Caco-2 (cell line): ENCODE results near the gene RNASE7. TPM values are rescaled to one million over a fixed set of nuclear protein-coding genes. Genes with fewer than 3 reads are reported as not detected.
A peak's percentile ranks its signal among the peaks of the same experiment; 100 is the strongest.

Source experiments
- BruUV-seq: library from RNA; stranded (reverse); fragments of 400-500 nt; replicated peaks from 2 replicates; lab custom pipeline; 2021; lab: Mats Ljungman, UMichigan
- CTCF ChIA-PET: fragments of 300-600 bp; sonication (Branson Sonifier 250); formaldehyde crosslinking; loops from one replicate; lab custom pipeline; 2022; ENCODE audit warnings: antibody characterized with exemption; lab: Charles Lee
- POLR2A ChIA-PET: fragments of 300-600 bp; sonication (Branson Sonifier 250); formaldehyde crosslinking; loops from one replicate; lab custom pipeline; 2022; ENCODE audit warnings: antibody characterized with exemption; lab: Charles Lee
- DNase-seq, 2 experiments: peaks; one replicate each; pipeline versions ENCODE4 v3.0.0 to v3.0.0-alpha.2; 2020 to 2022
- H3K27me3 ChIP-seq: replicated peaks from 2 replicates; pipeline ENCODE4 v1.6.0; 2011; ENCODE audit warnings: low read length; ENCODE audit not compliant: control insufficient read depth, insufficient read depth
- H3K36me3 ChIP-seq: 2 replicates; pipeline ENCODE4 v1.5.1; 2011; ENCODE audit warnings: low read length; ENCODE audit not compliant: control insufficient read depth, insufficient read depth
- H3K4me1 ChIP-seq: fragments of 250-450 bp; sonication (Bioruptor Pico); 2 replicates; pipeline ENCODE4 v1.5.1; 2020; ENCODE audit warnings: mild to moderate bottlenecking
- H3K4me3 ChIP-seq: 2 replicates; pipeline ENCODE4 v1.5.1; 2011; ENCODE audit warnings: low read depth, mild to moderate bottlenecking, control low read depth, low read length
- H3K9me3 ChIP-seq: fragments of 250-450 bp; sonication (Bioruptor Pico); 2 replicates; pipeline ENCODE4 v1.5.1; 2020; ENCODE audit warnings: mild to moderate bottlenecking, moderate library complexity
- H3K27ac Mint-ChIP-seq: one replicate; pipeline ENCODE4 v1.8.0; 2022; ENCODE audit warnings: mixed read lengths; ENCODE audit not compliant: unreplicated experiment
- H3K27me3 Mint-ChIP-seq: one replicate; pipeline ENCODE4 v1.8.0; 2022; ENCODE audit warnings: mixed read lengths; ENCODE audit not compliant: insufficient read depth, unreplicated experiment
- H3K36me3 Mint-ChIP-seq: one replicate; pipeline ENCODE4 v1.8.0; 2022; ENCODE audit warnings: mild to moderate bottlenecking, mixed read lengths; ENCODE audit not compliant: insufficient read depth, unreplicated experiment
- H3K4me1 Mint-ChIP-seq: one replicate; pipeline ENCODE4 v1.8.0; 2022; ENCODE audit warnings: low read depth, mixed read lengths; ENCODE audit not compliant: unreplicated experiment
- H3K4me3 Mint-ChIP-seq: one replicate; pipeline ENCODE4 v1.8.0; 2022; ENCODE audit warnings: mild to moderate bottlenecking, moderate library complexity, mixed read lengths; ENCODE audit not compliant: unreplicated experiment
- H3K9me3 Mint-ChIP-seq: one replicate; pipeline ENCODE4 v1.8.0; 2022; ENCODE audit warnings: mixed read lengths; ENCODE audit not compliant: unreplicated experiment
- intact Hi-C: fragments of 100-400 bp; cut with micrococcal nuclease; formaldehyde crosslinking; loops from one replicate; pipeline ENCODE4 v1.10.0; 2022; ENCODE audit not compliant: unreplicated experiment
- total RNA-seq: library from RNA; stranded (reverse); gene quantifications from 2 replicates; pipeline ENCODE4 v1.2.3, GENCODE V29; 2022
- TF ChIP-seq, protein P1 (sequence below), 2 experiments: fragments of 200-600 bp in 1 of 2; IDR thresholded peaks; 1 replicate in 1 of 2; 2 replicates in 1 of 2; pipeline versions ENCODE4 v1.5.1 to v1.8.0; 2011 to 2022; ENCODE audit warnings: antibody characterized with exemption in 1 of 2, control low read depth in 1 of 2, inconsistent platforms in 1 of 2, low read depth in 1 of 2, low read length in 1 of 2, mild to moderate bottlenecking in 1 of 2, moderate library complexity in 1 of 2; ENCODE audit not compliant: insufficient read depth in 1 of 2, severe bottlenecking in 1 of 2, unreplicated experiment in 1 of 2

The RNASE7 gene
- total RNA-seq, 1 experiment from 2014 or later, result not detected

DNA sequence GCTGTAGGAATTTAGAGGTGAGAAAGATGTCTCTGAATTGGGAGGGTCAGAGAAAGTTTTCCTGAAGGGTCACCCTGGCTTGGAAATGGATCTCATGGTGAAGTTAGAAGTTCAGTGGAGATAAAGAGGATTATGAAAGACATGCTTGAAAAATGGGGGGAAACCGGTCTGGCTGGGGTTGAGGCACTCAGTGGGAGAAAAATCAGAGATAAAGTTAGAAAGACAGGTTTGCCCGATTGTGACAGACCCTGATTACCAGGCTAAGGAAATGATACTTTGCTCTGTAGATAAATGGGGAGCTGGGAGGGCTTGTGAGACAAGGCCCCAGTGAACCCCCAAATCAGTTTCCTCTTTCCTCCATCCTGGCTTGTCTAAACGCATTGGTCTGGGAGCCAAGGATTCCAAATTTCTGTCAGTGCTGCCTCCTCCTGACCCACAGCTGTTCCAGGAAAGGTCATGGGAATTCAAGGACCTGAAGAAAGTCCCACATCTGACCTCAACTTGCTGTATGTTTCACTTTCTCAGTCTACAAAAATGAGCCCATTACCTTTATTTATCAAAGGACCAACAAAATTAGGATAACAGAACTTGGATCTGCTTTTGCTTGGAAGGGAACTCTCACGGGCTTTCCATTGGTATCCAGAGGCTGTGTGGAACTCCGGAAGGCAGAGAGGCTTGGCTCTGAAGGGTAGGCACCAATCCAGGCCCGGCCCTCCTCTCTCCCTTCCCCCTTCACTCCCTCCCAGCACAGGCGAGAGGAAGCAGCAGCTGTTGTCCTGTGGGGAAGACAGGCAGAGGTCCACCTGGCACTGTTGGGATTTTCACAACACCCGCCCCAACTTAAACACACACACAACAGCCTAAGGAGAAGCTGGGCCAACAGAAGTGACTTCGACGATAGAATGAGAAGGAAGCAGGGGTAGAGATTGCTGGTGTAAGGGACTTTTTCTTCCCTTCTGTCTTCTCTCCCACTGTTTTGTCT, 3.4 kb upstream of the RNASE7 start:
- TF ChIP-seq, protein P1, sequence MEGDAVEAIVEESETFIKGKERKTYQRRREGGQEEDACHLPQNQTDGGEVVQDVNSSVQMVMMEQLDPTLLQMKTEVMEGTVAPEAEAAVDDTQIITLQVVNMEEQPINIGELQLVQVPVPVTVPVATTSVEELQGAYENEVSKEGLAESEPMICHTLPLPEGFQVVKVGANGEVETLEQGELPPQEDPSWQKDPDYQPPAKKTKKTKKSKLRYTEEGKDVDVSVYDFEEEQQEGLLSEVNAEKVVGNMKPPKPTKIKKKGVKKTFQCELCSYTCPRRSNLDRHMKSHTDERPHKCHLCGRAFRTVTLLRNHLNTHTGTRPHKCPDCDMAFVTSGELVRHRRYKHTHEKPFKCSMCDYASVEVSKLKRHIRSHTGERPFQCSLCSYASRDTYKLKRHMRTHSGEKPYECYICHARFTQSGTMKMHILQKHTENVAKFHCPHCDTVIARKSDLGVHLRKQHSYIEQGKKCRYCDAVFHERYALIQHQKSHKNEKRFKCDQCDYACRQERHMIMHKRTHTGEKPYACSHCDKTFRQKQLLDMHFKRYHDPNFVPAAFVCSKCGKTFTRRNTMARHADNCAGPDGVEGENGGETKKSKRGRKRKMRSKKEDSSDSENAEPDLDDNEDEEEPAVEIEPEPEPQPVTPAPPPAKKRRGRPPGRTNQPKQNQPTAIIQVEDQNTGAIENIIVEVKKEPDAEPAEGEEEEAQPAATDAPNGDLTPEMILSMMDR (IDR thresholded peaks at IDR 0.05; ENCODE audit: insufficient read depth in 1 of 2, low read depth in 1 of 2, low read length in 1 of 2, severe bottlenecking in 1 of 2, unreplicated experiment in 1 of 2), result no peak
- Histone ChIP-seq H3K4me3 (no peak overlapping the region), H3K36me3 (no peaks in the 10 kb centered on the region), H3K9me3 (no peaks in the 10 kb centered on the region), H3K4me1 (peaks cover 24% of the 10 kb centered on the region), H3K27me3 (no peaks in the 10 kb centered on the region)
- H3K4me3 Mint-ChIP-seq, result no peak overlapping the region
- no peaks in the 10 kb centered on the region for H3K9me3 Mint-ChIP-seq
- ChIA-PET POLR2A (interaction anchor here (2.0 kb wide), 1 partner anchor 24 kb away, joined by 12 read pairs; no protein-coding TSS in a partner anchor), CTCF (interaction anchor here (2.1 to 4.0 kb wide), 3 partner anchors 24 to 68 kb away, joined by 13 to 229 read pairs (median 14); no protein-coding TSS in a partner anchor)
- no TSS peak for BruUV-seq
- H3K27me3 Mint-ChIP-seq, result peaks cover 5% of the 10 kb centered on the region
- peaks cover 21% of the 10 kb centered on the region for H3K4me1 Mint-ChIP-seq
- peak overlapping the region; percentile 32 for H3K27ac Mint-ChIP-seq
- DNase-seq, result peak in 1 of 2 experiments; percentile 63
- no peaks in the 10 kb centered on the region for H3K36me3 Mint-ChIP-seq
- intact Hi-C loops, result loop anchor here (1.0 kb wide), 1 partner anchor 14 kb away; no protein-coding TSS in a partner anchor

DNA sequence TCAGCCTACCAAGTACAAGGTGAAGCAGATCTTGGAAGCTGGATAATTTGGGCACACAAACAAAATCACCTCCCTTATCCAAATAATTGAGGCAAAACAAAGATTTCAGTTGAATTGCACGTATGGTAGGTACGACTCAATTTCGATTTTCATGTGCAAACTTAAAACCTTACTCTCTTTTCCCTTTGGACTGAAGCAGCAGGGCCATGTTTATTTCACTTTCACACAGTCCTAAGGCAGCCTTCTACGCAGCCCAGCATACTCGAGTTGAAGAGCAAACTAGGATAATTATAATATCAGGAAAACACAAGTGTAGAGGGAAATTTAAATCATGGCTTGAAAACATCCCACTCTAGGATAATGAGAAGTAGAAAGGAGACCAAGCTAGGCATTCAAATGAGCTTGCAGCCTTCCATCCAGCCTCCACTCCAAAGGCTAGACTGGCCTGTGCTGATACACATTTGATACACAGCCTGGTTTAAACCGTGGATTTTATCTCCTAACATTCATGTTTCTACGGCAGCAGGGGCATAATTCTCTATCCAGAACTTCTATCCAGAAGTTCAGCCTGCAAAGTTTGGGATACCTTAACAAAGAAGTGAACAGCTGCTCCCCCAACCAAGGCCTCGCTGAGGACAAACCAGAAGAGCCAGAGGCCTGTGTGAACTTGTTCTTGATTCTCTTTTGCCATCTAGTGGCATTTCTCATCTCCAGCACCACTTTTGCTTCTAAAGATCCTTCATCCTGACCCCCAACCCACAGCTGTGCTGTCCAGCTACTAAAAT, 2.4 kb upstream of the RNASE7 start:
- no peaks in the 10 kb centered on the region for H3K36me3 ChIP-seq
- ChIA-PET CTCF (interaction anchor here (0.8 to 4.0 kb wide), 12 partner anchors 8 to 397 kb away, joined by 3 to 229 read pairs (median 8); partner anchors contain the start of genes ARHGEF40 and SLC39A2), POLR2A (interaction anchor here (2.0 kb wide), 1 partner anchor 25 kb away, joined by 12 read pairs; no protein-coding TSS in a partner anchor)
- H3K27me3 ChIP-seq, result no peaks in the 10 kb centered on the region
- TF ChIP-seq, protein P1 (IDR thresholded peaks at IDR 0.05; ENCODE audit: insufficient read depth in 1 of 2, low read depth in 1 of 2, low read length in 1 of 2, severe bottlenecking in 1 of 2, unreplicated experiment in 1 of 2), result peak; percentile 60 to 72
- Mint-ChIP-seq H3K27me3 (peaks cover 10% of the 10 kb centered on the region), H3K9me3 (no peaks in the 10 kb centered on the region), H3K4me1 (peaks cover 21% of the 10 kb centered on the region), H3K36me3 (no peaks in the 10 kb centered on the region), H3K27ac (no peak overlapping the region), H3K4me3 (no peak overlapping the region)
- peaks cover 24% of the 10 kb centered on the region for H3K4me1 ChIP-seq
- BruUV-seq, result no TSS peak
- peak; percentile 54 to 68 for DNase-seq
- intact Hi-C loops, result loop anchor here (1.0 kb wide), 4 partner anchors 25 to 182 kb away; no protein-coding TSS in a partner anchor
- no peaks in the 10 kb centered on the region for H3K9me3 ChIP-seq
- no peak overlapping the region for H3K4me3 ChIP-seq
